ENCODE results near the gene CCM2.
A peak's percentile ranks its signal among the peaks of the same experiment; 100 is the strongest.

The CCM2 gene

DNA sequence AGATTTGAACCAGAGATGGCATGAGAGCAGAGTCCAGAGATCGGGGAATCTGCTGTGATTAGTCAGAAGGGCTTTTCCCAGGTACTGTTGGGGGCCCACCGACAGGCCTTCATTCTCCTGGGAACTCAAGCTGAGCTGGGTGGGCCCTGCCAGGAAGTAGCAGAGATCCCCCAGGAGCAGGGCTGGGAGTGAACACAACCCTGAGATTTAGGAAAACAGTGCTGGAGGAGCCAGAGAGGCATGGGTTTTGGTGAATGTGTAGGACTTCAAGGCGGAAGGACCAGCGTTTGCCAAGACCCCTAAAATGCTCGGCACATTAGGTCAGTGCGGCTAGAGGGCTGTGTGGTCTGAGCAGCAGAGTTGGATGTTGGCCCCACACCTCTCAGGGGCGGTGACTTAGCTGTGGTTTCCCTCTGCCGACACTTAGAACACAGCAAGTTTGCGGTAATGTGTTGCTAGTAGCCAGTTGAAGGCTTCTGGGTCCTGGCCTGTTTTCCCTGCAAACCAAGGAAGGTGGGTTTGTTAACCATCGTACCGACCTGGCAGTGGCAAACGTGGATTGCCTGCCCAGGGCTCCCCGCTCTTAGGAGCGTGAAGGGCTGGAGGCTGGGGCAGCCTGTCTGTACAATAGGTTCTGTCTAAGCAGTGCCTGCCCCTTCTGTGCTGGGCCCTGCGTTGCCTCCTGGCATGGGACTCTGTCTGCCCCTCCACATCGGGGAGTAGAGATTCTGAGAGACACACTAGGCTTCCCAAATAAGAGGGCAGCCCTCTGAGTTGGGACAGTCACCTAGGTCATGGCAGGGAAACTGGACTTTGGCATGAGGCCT lies 74.7 kb downstream of the CCM2 start:
- no peak overlapping the region for H3K4me3 Mint-ChIP-seq
- peak overlapping the region; percentile 44 for H3K27ac Mint-ChIP-seq
- no peaks in the 10 kb centered on the region for H3K27me3 Mint-ChIP-seq
- H3K9me3 Mint-ChIP-seq = no peaks in the 10 kb centered on the region
- peaks cover 76% of the 10 kb centered on the region for H3K36me3 Mint-ChIP-seq (ENCODE audit: low read depth)
- DNase-seq = peak; percentile 23
- H3K4me1 Mint-ChIP-seq (ENCODE audit: low read depth) = peaks cover 3% of the 10 kb centered on the region

DNA sequence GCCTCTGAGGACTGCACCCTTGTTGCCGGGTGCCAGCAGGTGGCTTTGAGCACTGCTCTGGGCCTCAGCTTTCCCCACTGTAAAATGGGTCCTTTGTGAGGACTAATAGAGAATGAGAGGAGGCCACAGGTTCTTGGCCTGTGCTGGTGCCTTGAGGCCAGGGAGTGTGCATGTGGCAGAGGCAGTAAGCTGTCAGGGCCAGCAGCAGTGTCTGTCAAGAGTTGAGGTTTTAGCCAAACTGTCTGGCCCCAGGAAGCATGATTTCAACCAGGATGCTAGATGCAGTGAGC lies 75.3 kb downstream of the CCM2 start:
- no peak for DNase-seq
- Mint-ChIP-seq H3K9me3 (no peaks in the 10 kb centered on the region), H3K4me3 (no peak overlapping the region), H3K27ac (peak overlapping the region; percentile 44), H3K36me3 (ENCODE audit: low read depth) (peaks cover 70% of the 10 kb centered on the region), H3K27me3 (no peaks in the 10 kb centered on the region), H3K4me1 (ENCODE audit: low read depth) (peaks cover 3% of the 10 kb centered on the region)

GRCh38 chr7:45075871-45076796 lies 76.1 kb downstream of the CCM2 start:
- Mint-ChIP-seq H3K4me1 (ENCODE audit: low read depth) (peaks cover 3% of the 10 kb centered on the region), H3K9me3 (no peaks in the 10 kb centered on the region), H3K36me3 (ENCODE audit: low read depth) (peaks cover 64% of the 10 kb centered on the region), H3K4me3 (no peak overlapping the region), H3K27ac (peak overlapping the region; percentile 33), H3K27me3 (no peaks in the 10 kb centered on the region)
- DNase-seq = peak; percentile 25

GRCh38 chr7:45076946-45077345 lies 76.9 kb downstream of the CCM2 start:
- peak; percentile 24 for DNase-seq
- peaks cover 57% of the 10 kb centered on the region for H3K36me3 Mint-ChIP-seq (ENCODE audit: low read depth)
- H3K27ac Mint-ChIP-seq = peak overlapping the region; percentile 57
- no peak overlapping the region for H3K4me3 Mint-ChIP-seq
- no peaks in the 10 kb centered on the region for H3K9me3 Mint-ChIP-seq
- H3K27me3 Mint-ChIP-seq = no peaks in the 10 kb centered on the region
- peaks cover 3% of the 10 kb centered on the region for H3K4me1 Mint-ChIP-seq (ENCODE audit: low read depth)

GRCh38 chr7:45077579-45077978 lies 77.6 kb downstream of the CCM2 start:
- H3K4me3 Mint-ChIP-seq = no peak overlapping the region
- no peaks in the 10 kb centered on the region for H3K27me3 Mint-ChIP-seq
- H3K9me3 Mint-ChIP-seq = no peaks in the 10 kb centered on the region
- H3K36me3 Mint-ChIP-seq (ENCODE audit: low read depth) = peaks cover 50% of the 10 kb centered on the region
- peak; percentile 12 for DNase-seq
- peak overlapping the region; percentile 38 for H3K27ac Mint-ChIP-seq
- peaks cover 3% of the 10 kb centered on the region for H3K4me1 Mint-ChIP-seq (ENCODE audit: low read depth)

DNA sequence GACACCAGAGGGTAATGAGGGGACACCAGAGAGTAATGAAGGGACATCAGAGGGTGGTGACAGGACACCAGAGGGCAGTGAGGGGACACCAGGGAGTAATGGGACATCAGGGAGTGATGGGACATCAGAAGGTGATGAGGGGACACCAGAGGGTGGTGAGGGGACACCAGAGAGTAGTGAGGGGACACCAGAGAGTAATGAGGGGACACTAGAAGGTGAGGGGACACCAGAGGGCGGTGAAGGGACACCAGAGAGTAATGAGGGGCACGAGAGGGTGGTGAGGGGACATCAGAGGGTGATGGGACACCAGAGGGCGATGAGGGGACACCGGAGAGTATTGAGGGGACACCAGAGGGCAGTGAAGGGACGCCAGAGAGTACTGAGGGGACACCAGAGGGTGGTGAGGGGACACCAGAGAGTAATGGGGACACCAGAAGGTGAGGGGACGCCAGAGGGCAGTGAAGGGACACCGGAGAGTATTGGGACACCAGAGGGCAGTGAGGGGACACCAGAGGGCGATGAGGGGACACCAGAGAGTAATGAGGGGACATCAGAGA lies 78.2 kb downstream of the CCM2 start:
- Mint-ChIP-seq H3K27ac (peak overlapping the region; percentile 38), H3K36me3 (ENCODE audit: low read depth) (peaks cover 44% of the 10 kb centered on the region), H3K9me3 (no peaks in the 10 kb centered on the region), H3K4me3 (no peak overlapping the region), H3K27me3 (no peaks in the 10 kb centered on the region), H3K4me1 (ENCODE audit: low read depth) (peaks cover 1% of the 10 kb centered on the region)
- peak; percentile 29 for DNase-seq

DNA sequence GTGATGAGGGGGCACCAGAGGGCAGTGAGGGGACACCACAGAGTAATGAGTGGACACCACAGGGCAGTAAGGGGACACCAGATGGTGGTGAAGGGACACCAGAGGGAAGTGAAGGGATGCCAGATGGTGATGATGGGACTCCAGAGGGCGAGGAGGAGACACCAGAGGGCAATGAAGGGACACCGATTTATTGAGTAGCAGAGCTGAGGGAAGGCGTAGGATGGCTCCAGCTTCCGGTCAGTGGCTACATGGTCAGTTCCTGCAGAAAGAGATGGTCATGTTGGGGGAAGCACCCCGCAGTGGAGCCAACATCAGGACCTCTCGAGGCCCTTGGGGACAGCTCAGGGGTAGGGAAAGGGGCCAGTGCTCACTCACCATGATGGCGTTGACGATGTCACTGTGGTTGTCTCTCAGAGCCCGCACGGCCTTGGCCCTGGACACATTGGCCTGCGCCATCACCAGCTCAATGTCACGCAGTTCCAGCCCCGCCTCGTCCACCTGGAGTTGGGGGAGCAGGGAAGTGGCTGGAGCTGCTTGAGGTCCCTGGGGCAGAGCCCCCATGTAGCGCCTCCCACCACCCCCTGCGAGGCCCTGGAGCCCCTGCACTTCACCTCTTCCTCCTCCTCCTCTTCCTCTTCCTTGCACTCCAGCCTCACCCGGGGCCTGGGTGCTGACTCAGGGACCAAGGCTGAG lies 80.4 kb downstream of the CCM2 start:
- peak; percentile 29 for DNase-seq
- Mint-ChIP-seq H3K4me3 (no peak overlapping the region), H3K36me3 (ENCODE audit: low read depth) (peaks cover 22% of the 10 kb centered on the region), H3K27ac (peak overlapping the region; percentile 38), H3K9me3 (no peaks in the 10 kb centered on the region), H3K4me1 (ENCODE audit: low read depth) (no peaks in the 10 kb centered on the region), H3K27me3 (no peaks in the 10 kb centered on the region)

DNA sequence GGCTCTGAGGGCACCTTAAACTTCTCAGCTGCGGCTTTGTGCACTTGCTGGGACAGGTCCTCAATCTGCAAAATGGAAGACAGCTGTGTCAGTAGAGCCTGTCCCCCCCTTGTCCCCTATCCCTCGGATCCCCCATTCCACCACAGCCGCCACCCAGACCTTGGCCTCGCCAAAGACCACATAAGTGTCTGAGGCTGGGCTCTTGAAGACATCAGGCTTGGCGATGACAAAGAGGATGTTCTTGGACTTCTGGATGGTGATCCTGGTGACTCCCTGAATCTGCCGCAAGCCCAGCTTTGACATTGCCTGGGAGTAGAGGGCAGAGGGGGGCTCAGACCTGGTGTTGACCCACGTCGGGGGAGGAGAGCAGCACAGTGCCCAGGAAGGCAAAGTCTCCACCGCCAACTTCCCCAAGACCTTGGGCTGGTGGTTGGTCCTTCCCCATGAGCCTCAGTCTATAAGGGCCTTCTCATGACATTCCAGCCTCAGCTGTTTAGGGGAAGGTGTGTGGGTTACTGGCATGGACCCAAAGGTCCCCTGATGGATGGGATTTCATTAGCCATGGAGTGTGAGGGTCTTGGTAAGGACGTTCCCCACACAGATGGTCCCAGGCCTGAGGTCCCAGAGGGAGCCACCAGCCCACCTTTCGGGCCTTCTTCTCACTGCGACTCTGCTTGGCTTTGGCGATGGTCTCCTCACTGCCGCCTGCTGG lies 81.1 kb downstream of the CCM2 start:
- Mint-ChIP-seq H3K27me3 (no peaks in the 10 kb centered on the region), H3K4me1 (ENCODE audit: low read depth) (no peaks in the 10 kb centered on the region), H3K27ac (peak overlapping the region; percentile 59), H3K9me3 (no peaks in the 10 kb centered on the region), H3K36me3 (ENCODE audit: low read depth) (peaks cover 16% of the 10 kb centered on the region), H3K4me3 (no peak overlapping the region)
- peak; percentile 30 for DNase-seq

DNA sequence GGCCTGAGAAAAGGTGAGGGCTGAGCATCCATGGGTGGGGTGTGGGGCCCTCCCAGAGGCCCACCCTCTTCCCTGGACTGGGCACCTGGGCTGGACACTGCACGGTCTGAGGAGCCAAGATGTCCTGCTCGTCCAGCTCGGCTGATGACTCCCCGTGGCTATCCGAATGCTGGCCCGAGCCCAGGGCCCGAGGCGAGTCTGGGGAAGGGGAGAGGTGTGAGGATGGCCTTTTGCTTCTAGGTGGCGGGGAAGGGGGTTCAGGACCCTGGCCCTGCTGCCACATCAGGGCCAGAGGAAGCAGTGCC lies 81.6 kb downstream of the CCM2 start:
- no peak for DNase-seq
- H3K27me3 Mint-ChIP-seq = no peaks in the 10 kb centered on the region
- peaks cover 12% of the 10 kb centered on the region for H3K36me3 Mint-ChIP-seq (ENCODE audit: low read depth)
- H3K4me1 Mint-ChIP-seq (ENCODE audit: low read depth) = no peaks in the 10 kb centered on the region
- peak overlapping the region; percentile 59 for H3K27ac Mint-ChIP-seq
- H3K9me3 Mint-ChIP-seq = no peaks in the 10 kb centered on the region
- H3K4me3 Mint-ChIP-seq = no peak overlapping the region

- H3K4me3 Mint-ChIP-seq = no peak overlapping the region
- peak overlapping the region; percentile 59 for H3K27ac Mint-ChIP-seq
- H3K9me3 Mint-ChIP-seq = no peaks in the 10 kb centered on the region
- peaks cover 6% of the 10 kb centered on the region for H3K36me3 Mint-ChIP-seq (ENCODE audit: low read depth)
- peak; percentile 25 for DNase-seq
- no peaks in the 10 kb centered on the region for H3K4me1 Mint-ChIP-seq (ENCODE audit: low read depth)
- no peaks in the 10 kb centered on the region for H3K27me3 Mint-ChIP-seq
These were observed 82.2 kb downstream of the CCM2 start for GRCh38 chr7:45082031-45082830.

GRCh38 chr7:45082831-45083331 lies 82.9 kb downstream of the CCM2 start:
- Mint-ChIP-seq H3K9me3 (no peaks in the 10 kb centered on the region), H3K27ac (peak overlapping the region; percentile 73), H3K4me1 (ENCODE audit: low read depth) (peaks cover under 1% of the 10 kb centered on the region), H3K27me3 (peaks cover under 1% of the 10 kb centered on the region), H3K4me3 (no peak overlapping the region), H3K36me3 (ENCODE audit: low read depth) (no peaks in the 10 kb centered on the region)
- peak; percentile 26 for DNase-seq

DNA sequence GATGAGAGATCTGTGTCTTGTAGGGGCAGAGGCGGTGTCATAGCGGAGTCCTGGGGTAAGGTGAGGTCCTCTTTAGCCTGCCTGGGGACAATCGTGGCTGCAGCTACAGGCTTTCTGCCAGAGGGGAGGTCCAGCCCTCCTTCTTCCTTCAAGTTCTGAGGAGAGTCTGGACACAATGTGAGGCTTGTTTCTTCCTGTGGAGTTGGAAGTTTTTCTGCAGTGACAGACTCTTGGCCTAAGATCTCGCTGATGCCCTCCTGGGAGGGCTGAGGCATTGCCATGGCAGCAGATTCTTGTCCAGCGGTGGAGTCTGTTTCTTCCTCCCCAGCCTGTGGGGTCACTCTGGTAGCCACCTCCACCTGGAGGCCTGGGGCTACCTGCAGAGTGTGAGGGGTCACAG lies 84.3 kb downstream of the CCM2 start:
- Mint-ChIP-seq H3K27me3 (peaks cover 6% of the 10 kb centered on the region), H3K36me3 (ENCODE audit: low read depth) (no peaks in the 10 kb centered on the region), H3K9me3 (no peaks in the 10 kb centered on the region), H3K27ac (no peak overlapping the region), H3K4me3 (no peak overlapping the region), H3K4me1 (ENCODE audit: low read depth) (peaks cover 5% of the 10 kb centered on the region)
- no peak for DNase-seq

GRCh38 chr7:45084901-45085618 lies 85.1 kb downstream of the CCM2 start:
- Mint-ChIP-seq H3K27ac (no peak overlapping the region), H3K36me3 (ENCODE audit: low read depth) (no peaks in the 10 kb centered on the region), H3K27me3 (peaks cover 13% of the 10 kb centered on the region), H3K4me1 (ENCODE audit: low read depth) (peaks cover 10% of the 10 kb centered on the region), H3K4me3 (no peak overlapping the region), H3K9me3 (no peaks in the 10 kb centered on the region)
- no peak for DNase-seq
